Activated CD4-positive, alpha-beta T cell treated with anti-CD3 and anti-CD28 coated beads, Interleukin-2, amount 10 ng/mL, durations not matched to agents 24 days and 14 days (primary cell): ENCODE measurements around the gene CLPTM1. TPM values are rescaled to one million over a fixed set of nuclear protein-coding genes. Genes with fewer than 3 reads are reported as not detected.
A peak's percentile ranks its signal among the peaks of the same experiment; 100 is the strongest.

ENCODE experiments used
- DNase-seq: peaks from one replicate; pipeline ENCODE4 v3.0.0; 2022
- H3K27ac Mint-ChIP-seq: one replicate; pipeline ENCODE4 v1.8.0; 2022; ENCODE audit warnings: mild to moderate bottlenecking, mixed read lengths
- H3K27me3 Mint-ChIP-seq: one replicate; pipeline ENCODE4 v1.8.0; 2022; ENCODE audit warnings: mixed read lengths
- H3K36me3 Mint-ChIP-seq: one replicate; pipeline ENCODE4 v1.8.0; 2022; ENCODE audit warnings: low read depth, mild to moderate bottlenecking, mixed read lengths
- H3K4me1 Mint-ChIP-seq: one replicate; pipeline ENCODE4 v1.8.0; 2021; ENCODE audit warnings: mixed read lengths
- H3K4me3 Mint-ChIP-seq: one replicate; pipeline ENCODE4 v1.8.0; 2022; ENCODE audit warnings: mild to moderate bottlenecking, moderate library complexity, mixed read lengths
- H3K9me3 Mint-ChIP-seq: one replicate; pipeline ENCODE4 v1.8.0; 2021; ENCODE audit warnings: mixed read lengths
- intact Hi-C: fragments of 100-400 bp; cut with micrococcal nuclease; formaldehyde crosslinking; loops from one replicate; pipeline ENCODE4 v1.15.1; 2023
- total RNA-seq: library from RNA; stranded (reverse); gene quantifications from 2 replicates; pipeline ENCODE4 v1.2.3, GENCODE V29; 2022

CLPTM1 gene
- total RNA-seq, 1 donor from 2014 or later: 71.7 TPM

DNA sequence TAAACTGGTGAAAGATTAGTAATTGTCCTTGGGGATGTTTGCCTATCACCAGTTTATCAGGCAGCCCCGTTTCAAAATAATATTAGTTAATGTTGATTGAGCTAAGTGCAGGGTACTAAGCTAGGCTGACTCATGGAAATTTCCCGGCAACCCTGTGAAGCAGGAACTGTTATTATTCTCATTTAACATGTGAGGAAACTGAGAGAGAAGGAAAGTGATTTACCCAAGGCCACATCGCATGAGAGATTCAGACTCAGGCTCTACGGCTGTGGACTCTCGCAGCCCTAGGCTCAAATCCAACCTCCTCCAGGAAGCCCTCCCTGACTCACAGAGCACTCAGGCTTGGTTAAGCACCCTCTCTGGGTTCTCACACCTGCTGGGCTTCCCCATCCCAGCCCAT lies 19.7 kb downstream of the CLPTM1 start:
- Mint-ChIP-seq H3K9me3 (no peaks in the 10 kb centered on the region), H3K36me3 (peaks cover 41% of the 10 kb centered on the region), H3K27me3 (no peaks in the 10 kb centered on the region), H3K4me1 (no peaks in the 10 kb centered on the region), H3K4me3 (no peak overlapping the region), H3K27ac (no peak overlapping the region)
- intact Hi-C loops: no loop called here
- no peak for DNase-seq

DNA sequence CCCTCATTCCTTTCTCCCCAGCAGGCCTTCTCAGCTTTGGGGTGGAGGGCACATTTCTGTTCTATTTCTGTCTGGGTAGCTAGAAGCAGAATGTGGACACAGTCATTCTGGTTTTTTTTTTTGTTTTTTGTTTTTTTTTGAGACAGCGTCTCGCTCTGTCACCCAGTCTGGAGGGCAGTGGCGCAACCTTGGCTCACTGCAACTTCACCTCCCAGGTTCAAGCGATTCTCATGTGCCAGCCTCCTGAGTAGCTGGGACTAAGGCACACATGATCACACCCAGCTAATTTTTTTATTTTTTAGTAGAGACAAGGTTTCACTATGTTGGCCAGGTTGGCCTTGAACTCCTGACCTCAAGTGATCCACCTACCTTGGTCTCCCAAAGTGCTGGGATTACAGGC lies 20.3 kb downstream of the CLPTM1 start:
- Mint-ChIP-seq H3K9me3 (no peaks in the 10 kb centered on the region), H3K36me3 (peaks cover 43% of the 10 kb centered on the region)

DNA sequence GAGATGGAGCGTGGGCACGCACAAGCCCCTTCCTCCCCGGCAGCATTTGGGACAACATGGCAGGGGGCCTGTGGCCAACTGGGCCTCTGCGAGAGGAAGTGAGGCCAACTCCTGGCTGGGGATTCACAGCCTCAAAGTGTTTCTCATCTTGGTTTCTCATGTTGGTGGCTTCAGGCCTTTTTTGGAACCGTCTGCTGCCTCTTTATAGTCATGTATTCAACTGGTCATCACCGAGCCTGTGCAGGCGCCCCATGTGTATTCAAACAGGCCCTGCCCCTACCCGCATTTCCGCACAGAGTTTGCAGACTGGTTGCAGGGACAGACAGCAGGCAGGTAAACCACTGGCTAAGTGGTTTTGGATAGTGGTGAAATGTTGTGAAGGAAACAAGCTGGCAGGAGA lies 28.8 kb downstream of the CLPTM1 start:
- DNase-seq: no peak
- Mint-ChIP-seq H3K27ac (no peak overlapping the region), H3K4me1 (peaks cover 2% of the 10 kb centered on the region), H3K9me3 (no peaks in the 10 kb centered on the region), H3K36me3 (peaks cover 31% of the 10 kb centered on the region), H3K27me3 (no peaks in the 10 kb centered on the region), H3K4me3 (no peak overlapping the region)
- intact Hi-C loops: no loop called here

More for the DNA sequence above, 20.3 kb downstream of the CLPTM1 start:
- Mint-ChIP-seq H3K4me3 (no peak overlapping the region), H3K4me1 (no peaks in the 10 kb centered on the region), H3K27me3 (no peaks in the 10 kb centered on the region), H3K27ac (no peak overlapping the region)
- DNase-seq: no peak
- intact Hi-C loops: no loop called here

DNA sequence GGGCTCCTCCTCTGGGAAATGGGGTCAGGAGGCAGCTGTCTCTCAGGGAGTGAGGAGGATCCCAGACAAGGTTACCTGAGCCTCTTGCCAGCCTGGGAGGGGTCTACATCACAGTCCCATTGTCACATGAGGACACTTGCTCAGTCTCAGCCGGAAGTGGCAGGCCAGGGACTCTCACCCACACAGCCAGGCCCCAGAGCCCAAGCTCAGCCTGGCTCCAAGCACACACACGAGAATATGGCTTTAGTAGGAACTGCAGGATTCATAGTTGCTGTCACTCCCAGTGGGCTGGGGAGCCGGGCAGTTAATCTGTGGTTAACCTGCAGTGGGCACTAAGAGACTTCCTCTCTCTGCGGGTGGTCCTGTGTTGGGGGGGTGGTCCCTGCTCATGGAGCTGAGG lies 30.3 kb downstream of the CLPTM1 start:
- Mint-ChIP-seq H3K27me3 (no peaks in the 10 kb centered on the region), H3K4me1 (peaks cover 4% of the 10 kb centered on the region), H3K9me3 (no peaks in the 10 kb centered on the region), H3K4me3 (no peak overlapping the region), H3K27ac (no peak overlapping the region), H3K36me3 (peaks cover 28% of the 10 kb centered on the region)
- intact Hi-C loops: no loop called here
- no peak for DNase-seq

DNA sequence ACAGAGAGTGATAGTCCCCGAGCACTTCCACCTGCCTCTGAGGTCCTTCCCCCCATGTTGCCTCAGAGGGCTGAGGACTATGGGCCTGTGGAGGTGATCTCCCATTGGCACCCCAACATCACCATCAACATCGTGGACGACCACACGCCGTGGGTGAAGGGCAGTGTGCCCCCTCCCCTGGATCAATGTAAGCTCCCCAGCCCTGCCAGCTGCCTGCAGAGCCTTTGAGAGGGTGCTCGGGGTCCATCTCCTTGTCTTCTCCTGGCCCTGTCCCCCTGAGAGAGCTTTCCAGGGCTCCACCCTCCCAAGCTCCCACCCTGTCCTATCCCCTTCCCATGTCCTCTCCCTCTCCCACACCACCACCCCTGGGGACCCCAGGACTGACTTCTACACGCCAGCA lies 31.2 kb downstream of the CLPTM1 start:
- Mint-ChIP-seq H3K36me3 (peaks cover 30% of the 10 kb centered on the region), H3K9me3 (no peaks in the 10 kb centered on the region), H3K27me3 (no peaks in the 10 kb centered on the region), H3K4me3 (no peak overlapping the region), H3K27ac (no peak overlapping the region), H3K4me1 (peaks cover 4% of the 10 kb centered on the region)
- no peak for DNase-seq
- intact Hi-C loops: no loop called here

DNA sequence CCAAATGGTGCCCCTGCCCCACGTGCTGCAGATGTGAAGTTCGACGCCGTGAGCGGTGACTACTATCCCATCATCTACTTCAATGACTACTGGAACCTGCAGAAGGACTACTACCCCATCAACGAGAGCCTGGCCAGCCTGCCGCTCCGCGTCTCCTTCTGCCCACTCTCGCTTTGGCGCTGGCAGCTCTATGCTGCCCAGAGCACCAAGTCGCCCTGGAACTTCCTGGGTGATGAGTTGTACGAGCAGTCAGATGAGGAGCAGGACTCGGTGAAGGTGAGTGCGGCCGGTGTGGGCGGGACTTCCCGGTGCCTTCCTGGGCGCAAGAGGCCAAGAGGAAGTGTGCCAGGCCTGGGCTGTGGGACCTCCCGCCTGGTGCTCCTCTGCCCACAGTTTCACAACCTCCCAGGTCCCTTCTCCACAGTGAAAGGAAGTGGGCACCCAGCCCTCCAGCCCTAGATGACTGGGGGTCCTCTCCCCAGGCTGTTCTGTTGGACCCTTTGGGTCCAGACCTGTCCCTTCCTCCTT lies 32.0 kb downstream of the CLPTM1 start:
- no peaks in the 10 kb centered on the region for H3K27me3 Mint-ChIP-seq
- H3K4me3 Mint-ChIP-seq: no peak overlapping the region
- no peak overlapping the region for H3K27ac Mint-ChIP-seq
- H3K9me3 Mint-ChIP-seq: no peaks in the 10 kb centered on the region
- H3K36me3 Mint-ChIP-seq: peaks cover 34% of the 10 kb centered on the region
- intact Hi-C loops: no loop called here
- no peak for DNase-seq
- peaks cover 6% of the 10 kb centered on the region for H3K4me1 Mint-ChIP-seq

DNA sequence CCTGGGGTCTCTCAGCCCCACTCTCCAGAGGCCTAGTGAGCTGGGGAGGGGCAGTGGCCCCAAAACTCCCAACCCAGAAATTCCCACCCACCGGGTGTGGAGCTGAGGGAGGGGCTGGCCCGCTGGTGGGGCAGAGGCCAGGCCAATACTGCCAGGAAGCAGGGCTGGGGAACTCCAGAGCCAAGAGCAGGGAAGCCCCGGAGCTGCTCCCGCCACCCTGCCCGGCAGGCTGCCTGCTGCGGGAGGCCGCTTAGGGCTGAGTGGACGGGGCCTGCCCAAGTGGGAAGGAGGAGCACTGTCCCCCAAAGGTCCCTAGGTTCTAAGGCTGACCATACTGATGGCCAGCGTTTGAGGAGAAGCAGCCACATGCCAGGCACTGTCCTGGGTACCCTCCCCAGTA lies 33.1 kb downstream of the CLPTM1 start:
- Mint-ChIP-seq H3K27ac (no peak overlapping the region), H3K9me3 (no peaks in the 10 kb centered on the region), H3K4me1 (peaks cover 6% of the 10 kb centered on the region), H3K36me3 (peaks cover 30% of the 10 kb centered on the region), H3K27me3 (no peaks in the 10 kb centered on the region), H3K4me3 (no peak overlapping the region)
- intact Hi-C loops: no loop called here
- no peak for DNase-seq

DNA sequence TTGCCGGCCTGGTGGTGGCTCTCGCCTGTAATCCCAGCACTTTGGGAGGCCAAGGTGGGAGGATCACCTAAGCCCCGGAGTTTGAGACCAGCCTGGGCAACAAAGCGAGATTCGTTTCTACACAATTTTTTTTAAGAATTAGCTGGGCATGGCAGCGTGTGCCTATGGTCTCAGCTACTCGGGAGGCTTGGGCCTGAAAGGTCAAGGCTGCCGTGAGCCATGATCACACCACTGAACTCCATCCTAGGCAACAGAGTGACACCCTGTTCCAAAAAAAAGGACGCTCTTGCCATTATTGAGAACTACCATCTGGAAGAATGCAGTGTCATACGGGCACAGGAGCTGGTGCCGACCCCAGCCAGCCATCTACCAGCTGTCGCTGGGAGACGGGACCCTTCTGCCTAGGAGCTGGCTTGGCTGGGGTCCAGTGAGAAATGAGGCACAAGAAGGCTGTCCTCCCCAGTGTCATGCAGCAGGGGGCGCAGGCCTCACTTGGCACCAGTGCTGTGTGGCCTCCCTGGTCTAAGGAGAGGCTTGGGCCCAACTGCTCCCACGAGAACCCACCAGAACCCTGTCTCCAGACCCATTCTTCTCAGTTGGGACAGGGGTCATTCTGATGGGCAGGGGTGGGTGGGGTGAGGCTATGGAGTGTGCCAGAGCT lies 33.8 kb downstream of the CLPTM1 start:
- Mint-ChIP-seq H3K9me3 (no peaks in the 10 kb centered on the region), H3K27me3 (no peaks in the 10 kb centered on the region), H3K36me3 (peaks cover 33% of the 10 kb centered on the region), H3K4me3 (no peak overlapping the region), H3K27ac (peak overlapping the region; percentile 43), H3K4me1 (peaks cover 6% of the 10 kb centered on the region)
- intact Hi-C loops: loop anchor here (1.0 kb wide), 1 partner anchor 70 kb away; no protein-coding TSS in a partner anchor
- peak; percentile 88 for DNase-seq

DNA sequence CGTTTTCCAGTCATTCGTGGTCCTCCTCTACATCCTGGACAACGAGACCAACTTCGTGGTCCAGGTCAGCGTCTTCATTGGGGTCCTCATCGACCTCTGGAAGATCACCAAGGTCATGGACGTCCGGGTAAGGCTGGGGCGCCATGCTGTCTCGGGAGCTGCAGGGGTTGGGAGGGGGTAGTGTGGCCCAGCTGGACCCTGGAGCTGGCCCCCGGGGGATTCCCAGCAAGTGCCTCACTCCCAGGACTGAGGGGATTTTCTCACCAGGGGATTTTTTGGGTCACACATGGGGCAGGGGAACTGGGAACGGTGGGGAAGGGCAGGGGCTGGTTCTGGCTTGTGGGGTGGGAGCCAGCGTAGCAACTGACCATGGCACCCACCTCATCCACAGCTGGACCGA lies 35.3 kb downstream of the CLPTM1 start:
- intact Hi-C loops: no loop called here
- Mint-ChIP-seq H3K9me3 (no peaks in the 10 kb centered on the region), H3K4me1 (peaks cover 6% of the 10 kb centered on the region), H3K27ac (no peak overlapping the region), H3K27me3 (no peaks in the 10 kb centered on the region), H3K4me3 (no peak overlapping the region), H3K36me3 (peaks cover 27% of the 10 kb centered on the region)
- no peak for DNase-seq

DNA sequence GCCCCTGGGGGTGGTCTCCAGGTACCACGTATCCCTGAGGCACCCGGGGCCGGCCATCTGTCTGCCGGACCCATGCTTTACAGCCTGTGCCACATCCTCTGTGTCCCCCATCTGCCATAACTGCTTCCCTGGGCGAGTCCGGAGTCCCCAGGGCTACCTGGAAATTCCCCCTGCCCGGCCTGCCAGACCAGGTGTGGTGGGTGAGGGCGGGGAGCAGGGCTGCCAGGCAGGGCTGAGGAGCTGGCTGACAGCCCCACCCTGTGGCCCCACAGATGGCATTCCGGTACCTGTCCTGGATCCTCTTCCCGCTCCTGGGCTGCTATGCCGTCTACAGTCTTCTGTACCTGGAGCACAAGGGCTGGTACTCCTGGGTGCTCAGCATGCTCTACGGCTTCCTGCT lies 35.8 kb downstream of the CLPTM1 start:
- peaks cover 24% of the 10 kb centered on the region for H3K36me3 Mint-ChIP-seq
- H3K4me1 Mint-ChIP-seq: peaks cover 6% of the 10 kb centered on the region
- no peak for DNase-seq
- H3K27me3 Mint-ChIP-seq: no peaks in the 10 kb centered on the region
- no peak overlapping the region for H3K4me3 Mint-ChIP-seq
- H3K27ac Mint-ChIP-seq: no peak overlapping the region
- intact Hi-C loops: no loop called here
- H3K9me3 Mint-ChIP-seq: no peaks in the 10 kb centered on the region

DNA sequence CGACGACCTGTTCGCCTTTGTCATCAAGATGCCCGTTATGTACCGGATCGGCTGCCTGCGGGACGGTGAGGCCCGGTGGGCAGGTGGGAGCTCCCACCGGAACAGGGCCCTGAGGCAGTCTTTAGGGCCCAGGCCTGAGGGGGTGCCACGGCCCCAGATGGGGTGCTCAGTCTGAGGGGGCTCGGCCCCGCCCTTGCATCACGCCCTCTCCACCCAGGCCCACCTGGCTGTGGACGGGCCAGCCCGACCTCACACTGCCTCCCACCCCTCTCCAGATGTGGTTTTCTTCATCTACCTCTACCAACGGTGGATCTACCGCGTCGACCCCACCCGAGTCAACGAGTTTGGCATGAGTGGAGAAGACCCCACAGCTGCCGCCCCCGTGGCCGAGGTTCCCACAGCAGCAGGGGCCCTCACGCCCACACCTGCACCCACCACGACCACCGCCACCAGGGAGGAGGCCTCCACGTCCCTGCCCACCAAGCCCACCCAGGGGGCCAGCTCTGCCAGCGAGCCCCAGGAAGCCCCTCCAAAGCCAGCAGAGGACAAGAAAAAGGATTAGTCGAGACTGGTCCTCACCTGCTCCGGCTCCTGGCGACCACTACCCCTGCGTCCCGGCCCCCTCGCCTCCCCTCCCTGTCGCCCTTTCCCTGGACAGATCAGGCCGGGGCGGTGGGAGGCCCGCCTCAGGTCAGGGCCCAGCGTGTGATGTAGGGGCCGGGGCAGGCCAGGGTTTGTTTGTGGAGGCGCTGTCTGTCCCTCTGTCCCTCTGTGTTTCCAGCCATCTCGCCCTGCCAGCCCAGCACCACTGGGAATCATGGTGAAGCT lies 37.4 kb downstream of the CLPTM1 start:
- DNase-seq: no peak
- H3K4me3 Mint-ChIP-seq: no peak overlapping the region
- H3K27ac Mint-ChIP-seq: no peak overlapping the region
- H3K27me3 Mint-ChIP-seq: no peaks in the 10 kb centered on the region
- H3K36me3 Mint-ChIP-seq: peaks cover 21% of the 10 kb centered on the region
- peaks cover 6% of the 10 kb centered on the region for H3K4me1 Mint-ChIP-seq
- H3K9me3 Mint-ChIP-seq: no peaks in the 10 kb centered on the region
- intact Hi-C loops: no loop called here

DNA sequence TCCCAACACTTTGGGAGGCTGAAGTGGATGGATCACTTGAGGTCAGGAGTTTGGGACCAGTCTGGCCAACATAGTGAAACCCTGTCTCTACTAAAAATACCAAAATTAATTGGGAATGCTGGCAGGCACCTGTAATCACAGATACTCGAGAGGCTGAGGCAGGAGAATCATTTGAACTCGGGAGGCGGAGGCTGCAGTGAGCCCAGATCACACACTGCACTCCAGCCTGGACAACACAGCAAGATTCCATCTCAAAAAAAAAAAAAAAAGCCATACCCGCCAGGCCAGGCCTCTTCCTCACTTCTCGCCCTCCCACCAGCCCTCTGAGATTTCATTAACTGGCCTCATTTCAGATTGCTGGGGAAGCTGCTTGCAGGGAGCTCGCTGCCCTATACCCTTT lies 38.3 kb downstream of the CLPTM1 start:
- H3K4me1 Mint-ChIP-seq: peaks cover 4% of the 10 kb centered on the region

DNA sequence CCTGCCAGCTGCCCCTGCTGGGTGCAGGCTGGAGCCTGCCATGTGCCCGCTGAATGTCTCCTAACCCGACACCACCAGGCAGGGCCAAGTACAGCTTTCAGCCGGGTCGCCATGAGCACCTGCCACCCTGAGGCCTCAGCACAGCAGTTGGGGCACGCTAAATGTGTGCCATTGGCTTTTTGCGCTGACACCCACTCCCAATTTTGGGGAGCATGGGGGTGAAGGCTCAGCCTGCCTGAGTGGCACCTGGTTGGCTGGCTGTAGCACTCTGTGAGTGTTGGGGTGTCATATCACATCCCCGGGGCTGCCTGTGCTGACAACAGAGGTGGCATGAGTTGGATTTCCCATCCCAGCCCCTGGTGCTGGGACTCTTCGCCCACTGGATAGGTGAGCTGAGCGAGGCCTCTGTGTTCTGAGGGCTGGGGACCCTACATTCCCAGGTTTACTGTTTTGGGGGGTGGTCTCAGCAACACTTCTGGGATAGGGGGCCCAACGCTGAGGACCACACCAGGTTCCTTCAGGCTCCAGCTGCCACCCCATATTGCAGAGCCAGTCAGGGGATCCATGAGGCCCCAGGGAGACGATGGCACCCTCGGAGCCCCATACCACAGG lies 38.9 kb downstream of the CLPTM1 start:
- intact Hi-C loops: no loop called here
- Mint-ChIP-seq H3K4me3 (no peak overlapping the region), H3K27me3 (no peaks in the 10 kb centered on the region), H3K4me1 (peaks cover 4% of the 10 kb centered on the region), H3K27ac (no peak overlapping the region), H3K9me3 (no peaks in the 10 kb centered on the region), H3K36me3 (peaks cover 16% of the 10 kb centered on the region)
- DNase-seq: no peak

More for the DNA sequence above, 38.3 kb downstream of the CLPTM1 start:
- H3K36me3 Mint-ChIP-seq: peaks cover 18% of the 10 kb centered on the region
- H3K27me3 Mint-ChIP-seq: no peaks in the 10 kb centered on the region
- H3K4me3 Mint-ChIP-seq: no peak overlapping the region
- no peak for DNase-seq
- intact Hi-C loops: no loop called here
- no peak overlapping the region for H3K27ac Mint-ChIP-seq
- H3K9me3 Mint-ChIP-seq: no peaks in the 10 kb centered on the region

DNA sequence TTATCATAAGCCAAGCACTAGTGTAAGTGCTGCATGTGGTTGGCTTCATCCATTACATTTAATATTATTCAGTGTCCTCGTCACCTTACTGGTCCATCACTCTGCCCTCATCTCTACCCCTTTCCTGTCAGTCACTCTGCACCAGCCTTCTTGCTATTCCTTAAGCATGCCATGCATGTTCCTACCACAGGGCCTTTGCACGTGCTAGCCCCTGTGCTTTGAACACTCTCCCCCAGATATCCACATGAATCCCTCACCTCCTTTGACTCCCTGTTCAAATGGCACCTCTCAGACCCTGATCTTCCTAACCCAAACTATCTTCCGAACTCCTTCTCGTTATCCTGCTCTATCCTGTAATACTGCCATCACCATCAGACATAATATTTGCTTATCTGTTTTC lies 42.8 kb downstream of the CLPTM1 start:
- Mint-ChIP-seq H3K36me3 (peaks cover 14% of the 10 kb centered on the region), H3K4me1 (peaks cover 11% of the 10 kb centered on the region), H3K27ac (peak overlapping the region; percentile 30), H3K4me3 (no peak overlapping the region), H3K9me3 (no peaks in the 10 kb centered on the region), H3K27me3 (no peaks in the 10 kb centered on the region)
- intact Hi-C loops: no loop called here
- DNase-seq: no peak
